EH (cell line): Measurements from ENCODE around the gene PRSS2.
"Not testable (repeated sequence)": the region's sequence is repeated elsewhere in the genome, so short reads cannot be mapped to it uniquely, and the experiment has no call there.

Experiments
- DNase-seq: peaks from one replicate; pipeline ENCODE4 v3.0.0-alpha.2; 2015; ENCODE audit warnings: low read depth

PRSS2 gene

GRCh38 chr7:142770661-142771352 is at the start of gene PRSS2:
Gene PRSS2 (plus strand): TSS chr7:142770970. CDS start chr7:142770983, 13 bp downstream.
- DNase-seq: no peak

- DNase-seq: no peak
These were observed 49.8 kb upstream of the PRSS2 start for GRCh38 chr7:142720986-142721385.

DNA sequence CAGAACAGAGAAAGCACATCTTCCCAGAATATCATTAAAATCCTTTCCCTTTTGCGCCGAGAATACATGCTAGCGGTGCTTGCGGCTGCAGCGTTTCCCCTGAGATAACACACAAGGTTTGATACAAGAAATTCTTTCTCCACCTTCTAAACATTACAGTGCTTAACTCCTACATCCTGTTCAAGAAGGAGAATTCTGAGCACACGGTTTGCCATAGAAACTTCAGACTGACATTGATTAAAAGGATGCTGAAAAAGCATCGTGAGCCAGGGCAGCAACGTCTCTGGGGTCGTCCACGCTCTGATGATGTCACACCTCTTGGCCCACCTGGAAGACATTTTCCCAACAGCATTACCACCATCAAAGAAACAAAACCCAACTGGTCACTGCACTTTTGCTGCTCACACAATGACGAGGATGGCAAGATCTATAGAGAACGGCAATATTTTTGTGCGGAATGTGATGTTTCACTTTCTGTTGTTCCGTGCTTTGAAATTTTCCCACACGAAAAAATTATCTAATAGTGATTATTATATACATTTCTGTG is 48.4 kb upstream of the PRSS2 start:
- DNase-seq: no peak

- DNase-seq: no peak
These were observed 37.5 kb upstream of the PRSS2 start for GRCh38 chr7:142733271-142733670.

- no peak for DNase-seq
These were observed 30.8 kb upstream of the PRSS2 start for GRCh38 chr7:142739923-142740492.

DNA sequence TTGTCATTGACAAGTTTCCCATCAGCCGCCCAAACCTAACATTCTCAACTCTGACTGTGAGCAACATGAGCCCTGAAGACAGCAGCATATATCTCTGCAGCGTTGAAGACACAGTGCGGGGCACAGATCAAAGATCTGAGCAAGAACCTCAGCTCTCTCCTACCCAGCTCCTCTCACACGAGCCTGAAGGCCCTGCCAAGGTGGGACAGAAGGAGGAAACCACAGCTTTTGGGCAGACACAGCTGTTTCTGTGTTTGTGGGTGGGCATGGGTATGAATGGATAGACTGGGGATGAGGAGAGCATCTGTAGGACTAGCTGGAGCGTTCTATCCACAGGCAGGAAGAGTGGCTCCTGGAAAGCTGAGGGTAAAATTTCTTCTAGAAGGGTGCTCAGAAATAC is 30.0 kb upstream of the PRSS2 start:
- no peak for DNase-seq

- not testable (repeated sequence) for DNase-seq
These were observed 28.8 kb upstream of the PRSS2 start for GRCh38 chr7:142741932-142742331.

- peak; percentile 39 for DNase-seq
These were observed 25.6 kb upstream of the PRSS2 start for GRCh38 chr7:142745091-142745635.

DNA sequence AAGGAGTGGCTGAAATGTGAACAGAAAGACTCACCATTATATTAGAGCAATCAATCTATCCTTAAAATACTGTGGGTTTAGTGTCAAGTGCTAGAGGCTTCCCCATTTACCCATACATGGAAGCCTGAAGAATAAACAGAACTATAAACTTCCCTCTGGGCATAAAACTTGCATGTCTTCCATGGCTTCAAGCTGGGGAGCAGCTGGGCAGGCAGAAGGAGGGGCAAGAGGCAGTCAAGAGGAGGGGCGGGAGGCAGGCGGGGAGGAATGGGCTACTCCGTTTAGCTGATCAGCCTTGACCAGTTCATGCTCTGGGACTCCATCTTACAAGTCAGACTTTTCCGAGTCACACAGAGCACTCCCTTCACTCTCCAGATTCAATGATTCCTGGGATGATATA is 25.0 kb upstream of the PRSS2 start:
- no peak for DNase-seq

DNA sequence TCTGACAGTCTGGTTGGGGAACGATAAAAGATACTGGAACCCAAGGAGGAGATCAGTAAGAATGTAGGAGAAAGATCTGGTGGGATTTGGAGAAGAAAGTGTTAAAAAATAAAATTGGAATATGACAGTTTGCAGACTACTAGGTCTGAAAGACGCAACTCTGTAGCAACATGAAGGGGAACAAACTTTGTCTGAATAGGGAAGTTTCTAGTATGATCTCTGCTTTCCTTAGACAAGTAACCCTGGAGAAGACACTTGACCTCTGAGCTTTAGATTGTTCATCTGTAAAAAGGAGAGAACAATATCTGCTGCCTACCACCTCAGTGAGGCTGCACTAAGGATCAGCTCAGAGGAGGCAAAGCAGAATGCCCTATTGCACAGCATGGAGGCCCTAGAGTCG is 24.5 kb upstream of the PRSS2 start:
- no peak for DNase-seq

- DNase-seq: not testable (repeated sequence)
These were observed 22.4 kb upstream of the PRSS2 start for GRCh38 chr7:142748410-142748809.

DNA sequence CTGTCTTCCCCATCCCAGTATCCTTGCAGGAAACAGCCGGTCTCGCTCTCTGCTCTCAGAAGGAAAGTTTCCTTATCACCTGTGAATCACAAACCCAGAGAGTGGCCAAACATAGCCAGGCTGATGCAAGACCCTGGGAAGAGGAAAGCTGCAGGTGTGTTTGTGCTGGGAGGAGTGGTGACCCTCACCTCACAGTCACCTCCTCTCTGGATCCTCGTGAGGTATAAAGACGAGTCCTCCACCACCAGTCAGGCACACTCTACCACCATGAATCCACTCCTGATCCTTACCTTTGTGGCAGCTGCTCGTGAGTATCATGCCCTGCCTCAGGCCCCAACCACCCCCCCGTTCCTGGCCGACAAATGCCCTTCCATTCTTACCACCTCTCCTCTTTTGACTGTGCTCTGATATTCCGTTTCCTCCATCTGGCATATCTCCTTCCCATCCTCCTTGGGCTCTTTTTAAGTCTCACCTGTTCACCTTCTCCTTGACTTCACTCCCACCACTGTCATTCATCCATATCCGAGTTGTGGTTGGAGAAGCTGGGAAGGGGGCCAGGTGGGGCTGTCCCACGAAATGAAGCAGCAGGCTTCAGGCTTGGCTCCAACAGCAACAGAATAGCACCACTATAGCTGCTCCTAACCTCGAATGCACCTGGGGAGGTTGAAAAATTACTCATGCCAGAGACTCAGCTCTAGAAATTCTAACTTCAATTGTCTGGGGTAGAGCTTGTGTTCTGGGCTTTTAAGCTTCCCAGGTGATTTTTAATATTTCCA is 21.4 kb upstream of the PRSS2 start, which contains the start of gene PRSS1:
Gene PRSS1, plus strand, starts transcription at position 255 of the 776 bp plus-strand sequence. Its CDS starts 13 bp downstream, at position 268.
- no peak for DNase-seq

DNA sequence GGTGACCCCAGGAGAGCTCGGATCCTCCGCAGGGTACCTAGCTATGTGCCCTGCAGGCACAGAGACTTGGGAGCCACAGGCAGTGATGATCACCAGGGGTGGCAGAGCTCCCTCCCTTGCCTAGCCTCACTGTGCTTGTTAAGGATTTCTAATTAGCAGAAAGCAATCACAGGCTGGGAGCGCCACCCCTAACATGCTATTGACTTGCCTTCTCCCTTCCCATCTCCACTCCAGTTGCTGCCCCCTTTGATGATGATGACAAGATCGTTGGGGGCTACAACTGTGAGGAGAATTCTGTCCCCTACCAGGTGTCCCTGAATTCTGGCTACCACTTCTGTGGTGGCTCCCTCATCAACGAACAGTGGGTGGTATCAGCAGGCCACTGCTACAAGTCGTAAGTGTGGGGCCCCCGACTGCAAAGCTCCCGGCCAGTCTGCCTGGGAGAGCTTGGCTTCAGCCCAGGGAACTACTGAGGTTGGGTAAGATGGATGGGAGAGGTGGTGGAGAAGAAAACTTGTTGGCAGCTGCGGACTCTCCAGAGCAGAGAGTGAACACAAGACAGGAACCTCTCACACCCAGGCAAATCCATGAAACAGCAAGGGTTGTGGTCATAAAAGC is 20.3 kb upstream of the PRSS2 start:
- no peak for DNase-seq

DNA sequence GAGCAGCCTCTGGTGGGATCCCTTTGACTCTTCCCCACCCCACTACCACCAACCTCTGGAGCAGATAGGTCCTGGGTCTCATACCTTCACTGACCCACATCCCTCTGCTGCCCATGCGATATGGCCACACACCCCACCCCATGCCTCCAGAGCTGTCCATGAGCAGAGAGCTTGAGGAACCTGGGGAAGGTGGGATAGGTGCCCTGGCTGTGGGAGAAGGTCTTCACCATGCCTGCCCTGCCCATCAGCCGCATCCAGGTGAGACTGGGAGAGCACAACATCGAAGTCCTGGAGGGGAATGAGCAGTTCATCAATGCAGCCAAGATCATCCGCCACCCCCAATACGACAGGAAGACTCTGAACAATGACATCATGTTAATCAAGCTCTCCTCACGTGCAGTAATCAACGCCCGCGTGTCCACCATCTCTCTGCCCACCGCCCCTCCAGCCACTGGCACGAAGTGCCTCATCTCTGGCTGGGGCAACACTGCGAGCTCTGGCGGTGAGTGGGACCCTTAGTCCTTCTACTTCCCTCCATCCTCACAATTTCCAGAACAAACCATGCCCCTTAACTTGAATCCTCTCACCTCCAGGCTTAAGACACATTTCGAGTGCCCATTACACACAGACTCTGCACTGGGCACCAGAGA is 19.1 kb upstream of the PRSS2 start:
- not testable (repeated sequence) for DNase-seq

- no peak for DNase-seq
These were observed 18.2 kb upstream of the PRSS2 start for GRCh38 chr7:142752376-142753225.

DNA sequence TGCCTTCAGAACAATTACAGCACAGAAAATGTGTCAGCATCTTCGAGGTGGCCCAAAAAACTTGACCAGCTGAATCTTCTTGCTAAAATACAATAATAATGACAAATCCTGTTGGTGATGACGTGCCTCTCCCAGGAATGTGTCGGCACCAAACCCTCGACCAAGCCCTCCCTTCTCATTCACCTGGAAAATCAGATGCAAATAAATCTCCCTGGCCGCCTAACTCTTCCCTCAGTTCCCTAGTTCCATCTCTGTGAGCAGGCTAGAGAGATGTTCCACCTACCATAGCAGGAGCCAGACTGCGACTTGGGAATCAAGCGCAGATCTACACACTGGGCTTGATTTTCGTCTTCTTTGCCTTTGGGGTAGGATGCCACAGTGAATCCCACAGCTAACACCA is 17.4 kb upstream of the PRSS2 start:
- no peak for DNase-seq

- not testable (repeated sequence) for DNase-seq
These were observed 16.8 kb upstream of the PRSS2 start for GRCh38 chr7:142753925-142754491.

DNA sequence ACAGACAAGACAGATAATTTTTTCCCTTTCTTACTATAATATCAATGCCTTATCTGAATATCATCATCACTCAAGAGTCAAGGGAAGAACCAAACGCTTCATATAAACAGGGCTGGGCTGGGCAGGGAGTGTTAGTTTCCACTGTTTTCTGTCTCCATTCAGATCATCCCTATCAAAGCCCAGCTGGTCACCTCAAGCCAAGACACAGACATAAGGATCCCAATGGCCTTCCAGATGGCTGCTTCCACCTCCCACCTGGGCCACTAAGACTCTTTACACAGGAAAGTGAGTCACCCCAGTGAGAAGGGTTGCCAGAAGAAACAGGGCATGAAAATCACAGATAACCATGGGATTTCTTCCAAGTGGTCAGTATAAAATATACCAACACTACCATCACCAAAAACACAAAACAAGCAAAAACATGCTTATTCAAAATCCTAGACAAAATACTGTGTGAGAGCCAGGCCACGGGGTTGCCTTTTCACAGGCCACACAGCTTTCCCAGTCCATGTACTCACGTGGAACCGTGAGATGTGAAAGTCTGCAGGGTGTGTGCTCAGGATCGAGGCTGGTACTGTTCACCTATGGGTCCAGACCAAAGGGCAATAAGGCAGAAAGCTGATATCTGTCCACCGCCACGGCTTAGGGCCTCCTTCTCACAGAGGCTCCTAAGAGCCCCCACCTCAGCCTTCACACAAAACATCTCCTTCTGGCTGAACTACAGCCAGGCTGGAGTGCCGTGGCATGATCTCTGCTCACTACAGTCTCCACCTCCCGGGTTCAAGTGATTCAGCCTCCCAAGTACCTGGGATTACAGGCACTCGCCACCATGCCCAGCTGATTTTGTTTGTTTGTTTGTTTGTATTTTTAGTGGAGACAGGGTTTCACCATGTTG is 15.8 kb upstream of the PRSS2 start:
- no peak for DNase-seq

- DNase-seq: not testable (repeated sequence)
These were observed 12.5 kb upstream of the PRSS2 start for GRCh38 chr7:142758312-142758711.
